GM23248 (cell line): ENCODE measurements around the gene LAMP5. TPM values are rescaled to one million over a fixed set of nuclear protein-coding genes. Genes with fewer than 3 reads are reported as not detected.

ENCODE experiments used
- DNase-seq: peaks from one replicate; pipeline ENCODE4 v3.0.0-alpha.2; 2015
- H2AFZ ChIP-seq: fragments of 200-600 bp; sonication (generic); 2 replicates; pipeline ENCODE4 v1.6.1; 2016; ENCODE audit warnings: antibody characterized with exemption
- H3F3A ChIP-seq: fragments of 200-600 bp; sonication (generic); 2 replicates; pipeline ENCODE4 v1.6.1; 2016; ENCODE audit warnings: mild to moderate bottlenecking, antibody characterized with exemption, mixed run types; ENCODE audit not compliant: insufficient read depth
- H3K27ac ChIP-seq: fragments of 200-600 bp; sonication (generic); 2 replicates; pipeline ENCODE4 v1.5.1; 2016; ENCODE audit warnings: mild to moderate bottlenecking
- H3K27me3 ChIP-seq: fragments of 200-600 bp; sonication (generic); replicated peaks from 2 replicates; pipeline ENCODE4 v1.6.1; 2016; ENCODE audit warnings: mild to moderate bottlenecking; ENCODE audit not compliant: insufficient read depth
- H3K36me3 ChIP-seq: fragments of 200-600 bp; sonication (generic); 2 replicates; pipeline ENCODE4 v1.6.1; 2016; ENCODE audit warnings: low read depth, mild to moderate bottlenecking
- H3K4me1 ChIP-seq: fragments of 200-600 bp; sonication (generic); 2 replicates; pipeline ENCODE4 v1.6.1; 2016; ENCODE audit warnings: mild to moderate bottlenecking; ENCODE audit not compliant: insufficient read depth
- H3K4me2 ChIP-seq: fragments of 200-600 bp; sonication (generic); one replicate; pipeline ENCODE4 v1.6.1; 2016; ENCODE audit warnings: mild to moderate bottlenecking; ENCODE audit not compliant: unreplicated experiment
- H3K4me3 ChIP-seq: fragments of 200-600 bp; sonication (generic); 2 replicates; pipeline ENCODE4 v1.5.1; 2016; ENCODE audit warnings: mild to moderate bottlenecking
- H3K79me2 ChIP-seq: fragments of 200-600 bp; sonication (generic); 2 replicates; pipeline ENCODE4 v1.6.1; 2016; ENCODE audit warnings: mild to moderate bottlenecking; ENCODE audit not compliant: insufficient read depth
- H3K9ac ChIP-seq: fragments of 200-600 bp; sonication (generic); 2 replicates; pipeline ENCODE4 v1.6.1; 2016; ENCODE audit warnings: mild to moderate bottlenecking
- H3K9me2 ChIP-seq: fragments of 200-600 bp; sonication (generic); 2 replicates; pipeline ENCODE4 v1.6.1; 2016; ENCODE audit warnings: mixed run types, mild to moderate bottlenecking, moderate library complexity; ENCODE audit not compliant: insufficient read depth
- H3K9me3 ChIP-seq: fragments of 200-600 bp; sonication (generic); one replicate; pipeline ENCODE4 v1.6.1; 2017; ENCODE audit warnings: low read depth
- H4K20me1 ChIP-seq: fragments of 200-600 bp; sonication (generic); 2 replicates; pipeline ENCODE4 v1.6.0; 2016; ENCODE audit not compliant: insufficient read depth
- EZH2 ChIP-seq: fragments of 200-600 bp; sonication (generic); IDR thresholded peaks from 2 replicates; pipeline ENCODE4 v1.6.1; 2018; ENCODE audit warnings: antibody characterized with exemption, mild to moderate bottlenecking; ENCODE audit not compliant: insufficient read depth, poor library complexity, severe bottlenecking
- EZH2phosphoT487 ChIP-seq: fragments of 200-600 bp; sonication (generic); IDR thresholded peaks from 2 replicates; pipeline ENCODE4 v1.6.1; 2018; ENCODE audit warnings: antibody characterized with exemption, moderate library complexity, mild to moderate bottlenecking, low read depth; ENCODE audit not compliant: insufficient read depth
- WGBS, 2 experiments: methylation state at CpG; one replicate each; pipeline ENCODE4 v1.1.6; 2015 to 2017; ENCODE audit warnings: low lambda C conversion rate in 2 of 2, low coverage in 1 of 2; ENCODE audit errors: missing lambda C conversion rate in 2 of 2; 5-methylcytosine and 5-hydroxymethylcytosine counted together
- in situ Hi-C: fragments of 300-500 bp; cut with MboI; formaldehyde crosslinking; loops from 2 replicates; pipeline ENCODE4 v1.15.0; 2020
- polyA plus RNA-seq: library from polyadenylated mRNA; unstranded; fragments of >200 nt; fragmentation: Nextera tagmentation; extraction: Ambion mirVana; gene quantifications from 2 replicates; pipeline ENCODE4 v1.2.1, GENCODE V29; 2016
- total RNA-seq: library from RNA; depleted of rRNA; stranded (reverse); fragments of >200 nt; shearing (Covaris generic); gene quantifications from 2 replicates; pipeline ENCODE4 v1.2.3, GENCODE V29; 2014

Gene LAMP5
- total and polyA plus RNA-seq, 2 experiments from 2014 or later: 0.11 TPM; not detected in 1

DNA sequence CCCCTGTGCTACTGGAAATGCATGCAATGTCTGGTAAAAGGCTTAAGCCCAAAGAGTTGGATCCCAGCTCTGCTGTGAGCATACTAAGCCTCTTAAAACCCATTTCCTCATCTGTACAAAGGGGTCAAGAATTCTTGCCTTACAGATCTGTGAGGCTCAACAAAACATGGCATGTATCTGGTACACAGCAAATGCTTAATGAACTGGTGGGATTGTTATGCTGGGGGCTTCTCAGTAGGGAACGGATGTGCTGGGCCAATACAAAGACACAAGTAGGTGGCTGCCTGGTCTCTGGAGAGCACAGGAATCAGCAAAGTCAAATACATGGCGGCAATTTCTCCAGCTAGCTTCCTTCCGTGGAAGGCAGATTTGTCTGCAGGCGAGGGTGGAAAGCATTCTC is 62.3 kb downstream of the LAMP5 start:
- no peaks in the 10 kb centered on the region for H4K20me1 ChIP-seq
- H3K4me3 ChIP-seq: no peak overlapping the region
- H3K4me1 ChIP-seq: no peaks in the 10 kb centered on the region
- in situ Hi-C loops: no loop called here
- no peak overlapping the region for H3K4me2 ChIP-seq
- H3K36me3 ChIP-seq: no peaks in the 10 kb centered on the region
- H2AFZ ChIP-seq: no peak overlapping the region
- H3K9ac ChIP-seq: no peak overlapping the region
- TF ChIP-seq EZH2 (no peak), EZH2phosphoT487 (no peak)
- H3K79me2 ChIP-seq: no peaks in the 10 kb centered on the region
- no peaks in the 10 kb centered on the region for H3K9me2 ChIP-seq
- no peaks in the 10 kb centered on the region for H3F3A ChIP-seq
- no peaks in the 10 kb centered on the region for H3K9me3 ChIP-seq
- WGBS, 2 experiments: 51% methylated on average over 4 of the region's 4 CpGs
- peaks cover 21% of the 10 kb centered on the region for H3K27me3 ChIP-seq
- DNase-seq: no peak
- H3K27ac ChIP-seq: no peak overlapping the region

GRCh38 chr20:9577397-9577796 is 63.0 kb downstream of the LAMP5 start:
- H3K36me3 ChIP-seq: no peaks in the 10 kb centered on the region
- no peaks in the 10 kb centered on the region for H3K79me2 ChIP-seq
- no peak overlapping the region for H3K4me3 ChIP-seq
- no peak overlapping the region for H3K27ac ChIP-seq
- H3K4me2 ChIP-seq: no peak overlapping the region
- H3K9ac ChIP-seq: no peak overlapping the region
- TF ChIP-seq EZH2: no peak
- no peak for TF ChIP-seq EZH2phosphoT487
- no peaks in the 10 kb centered on the region for H3K4me1 ChIP-seq
- 54 to 59% methylated on average over 7 of the region's 7 CpGs for WGBS, 2 experiments
- DNase-seq: no peak
- H2AFZ ChIP-seq: no peak overlapping the region
- no peaks in the 10 kb centered on the region for H3F3A ChIP-seq
- H3K27me3 ChIP-seq: peaks cover 23% of the 10 kb centered on the region
- H3K9me2 ChIP-seq: no peaks in the 10 kb centered on the region
- no peaks in the 10 kb centered on the region for H3K9me3 ChIP-seq
- in situ Hi-C loops: no loop called here
- H4K20me1 ChIP-seq: no peaks in the 10 kb centered on the region

GRCh38 chr20:9578594-9578993 is 64.2 kb downstream of the LAMP5 start:
- H3K79me2 ChIP-seq: no peaks in the 10 kb centered on the region
- 52 to 58% methylated on average over 2 of the region's 2 CpGs for WGBS, 2 experiments
- no peak overlapping the region for H3K9ac ChIP-seq
- H2AFZ ChIP-seq: no peak overlapping the region
- H3K27ac ChIP-seq: no peak overlapping the region
- H3F3A ChIP-seq: no peaks in the 10 kb centered on the region
- no peak overlapping the region for H3K4me3 ChIP-seq
- H3K9me3 ChIP-seq: no peaks in the 10 kb centered on the region
- in situ Hi-C loops: no loop called here
- H3K27me3 ChIP-seq: peaks cover 19% of the 10 kb centered on the region; the same call in 1 of the 2 replicates
- TF ChIP-seq EZH2: no peak
- no peak for TF ChIP-seq EZH2phosphoT487
- no peaks in the 10 kb centered on the region for H3K4me1 ChIP-seq
- no peaks in the 10 kb centered on the region for H3K9me2 ChIP-seq
- no peaks in the 10 kb centered on the region for H4K20me1 ChIP-seq
- H3K36me3 ChIP-seq: no peaks in the 10 kb centered on the region
- H3K4me2 ChIP-seq: no peak overlapping the region
- DNase-seq: no peak
